ENCODE measurements around the gene ST3GAL3.

GRCh38 chr1:43944860-43945259, 237.5 kb downstream of the ST3GAL3 start:
- no peak for TF ChIP-seq CTCF (IDR thresholded peaks at IDR 0.05; ENCODE audit: insufficient read depth, low read length)
- TF ChIP-seq POLR2AphosphoS5 (IDR thresholded peaks at IDR 0.05; ENCODE audit: low read depth), result no peak
- no peak for TF ChIP-seq GABPA (IDR thresholded peaks at IDR 0.05; ENCODE audit: low read depth)

All from HL-60 (cell line).